Stimulated activated CD8-positive, alpha-beta memory T cell treated with anti-CD3 and anti-CD28 coated beads, Interleukin-7, amount 100 ng/mL, for 4 hours (primary cell): ENCODE results near the gene PKHD1.
"Not testable (repeated sequence)": the region's sequence is repeated elsewhere in the genome, so short reads cannot be mapped to it uniquely, and the experiment has no call there.

Experiments
- DNase-seq, 2 donors: peaks; one replicate each; pipeline ENCODE4 v3.0.0-alpha.2; 2020; ENCODE audit warnings: low read depth in 2 of 2

Gene PKHD1

DNA sequence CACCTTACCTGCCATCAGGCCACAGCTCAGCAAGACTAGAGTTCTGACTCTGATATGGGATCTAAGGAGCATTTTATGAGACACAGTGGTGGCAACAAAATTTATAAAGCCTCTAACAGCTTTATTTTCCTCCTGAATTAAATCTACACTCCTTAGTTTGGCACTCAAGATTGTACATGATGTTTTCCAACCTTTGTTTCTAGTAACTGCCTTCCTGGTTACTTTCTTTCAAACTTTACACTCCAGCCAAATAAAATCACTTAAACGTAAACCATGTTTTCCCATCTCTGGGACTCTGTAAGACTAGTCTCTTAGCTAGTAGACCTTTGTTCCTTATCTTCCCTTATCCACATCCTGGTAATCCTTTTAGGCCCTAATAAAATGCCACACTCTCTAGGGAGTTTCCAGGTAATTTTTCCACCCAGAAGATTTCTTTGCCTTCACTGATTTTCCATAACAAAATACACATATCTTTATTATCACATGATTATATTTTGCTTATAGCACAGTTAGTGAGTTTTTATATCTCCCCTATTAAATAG, 92.1 kb downstream of the PKHD1 start:
- DNase-seq, result no peak

DNA sequence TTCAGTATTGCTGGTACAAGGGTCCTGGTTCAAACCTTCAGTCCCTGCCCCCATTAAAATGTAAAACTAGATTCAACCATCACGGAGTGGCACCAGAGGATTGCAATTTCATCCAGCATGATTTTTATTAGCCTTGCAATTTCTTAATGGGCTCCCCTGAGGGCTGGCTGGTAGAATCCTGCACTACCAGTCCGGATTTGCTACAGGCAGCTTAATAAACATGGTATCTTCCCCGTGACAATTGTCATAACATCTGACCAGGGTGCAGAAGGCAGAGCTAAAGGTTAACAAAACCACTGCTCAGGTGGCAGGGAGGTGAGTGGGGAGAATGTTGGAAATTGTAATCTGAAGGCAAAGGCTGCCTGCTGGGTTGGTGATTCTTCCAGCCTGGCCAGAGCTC, 94.5 kb downstream of the PKHD1 start:
- no peak for DNase-seq

DNA sequence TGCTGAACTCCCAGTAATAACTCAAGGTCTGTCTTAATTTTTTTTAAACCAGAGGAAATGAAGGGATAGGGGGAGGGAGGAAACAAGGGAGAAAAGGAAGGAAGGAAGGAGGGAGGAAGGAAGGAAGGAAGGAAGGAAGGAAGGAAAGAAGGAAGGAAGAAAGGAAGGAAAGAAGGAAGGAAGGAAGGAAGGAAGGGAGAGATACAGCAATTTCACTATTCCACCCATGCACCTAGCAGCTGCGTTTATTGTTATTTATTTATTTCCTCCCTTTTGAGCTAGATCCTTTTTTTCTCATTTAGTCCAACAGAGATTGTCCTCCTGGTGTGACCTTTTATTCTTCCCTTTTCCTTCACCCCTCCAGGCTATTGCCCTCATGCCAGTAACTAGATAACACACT, 97.6 kb downstream of the PKHD1 start:
- no peak for DNase-seq

DNA sequence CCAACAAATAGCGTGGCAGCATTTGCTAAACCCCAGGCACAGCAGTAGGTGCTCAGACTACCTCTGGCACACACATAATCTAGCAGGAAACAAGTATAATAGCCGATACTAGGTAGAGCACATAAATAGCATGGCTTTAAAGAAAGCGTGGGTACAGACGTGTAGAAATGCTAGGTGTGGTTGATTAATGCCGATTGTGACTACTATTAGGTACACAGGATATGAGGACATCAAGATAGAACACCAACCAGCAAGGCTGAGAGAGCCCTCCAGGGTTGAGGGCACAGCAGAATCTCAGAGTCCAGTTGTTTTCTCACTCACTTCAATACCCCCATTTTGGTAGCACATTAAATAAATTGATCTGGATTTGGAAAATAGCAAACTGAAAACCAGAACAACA, 100.5 kb downstream of the PKHD1 start:
- no peak for DNase-seq

DNA sequence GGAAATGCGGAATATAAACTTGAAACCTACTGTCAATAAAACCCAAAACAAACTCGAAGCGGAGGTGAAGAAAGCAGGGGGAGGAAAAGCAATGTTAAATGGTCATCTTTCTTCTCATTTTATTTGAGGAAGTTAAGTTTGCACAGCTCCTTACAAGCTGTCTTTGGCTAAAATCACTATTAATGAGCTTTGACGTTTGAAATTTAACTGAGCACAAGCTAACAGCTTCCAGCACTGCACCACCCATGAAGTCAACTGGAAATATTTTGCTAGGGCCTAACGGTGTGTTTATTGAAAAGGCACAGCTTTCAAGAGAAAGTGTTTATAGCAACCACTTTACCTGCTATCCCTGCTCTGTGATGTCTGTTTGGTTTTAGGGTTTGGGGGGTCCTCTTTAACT, 103.8 kb downstream of the PKHD1 start:
- no peak for DNase-seq

DNA sequence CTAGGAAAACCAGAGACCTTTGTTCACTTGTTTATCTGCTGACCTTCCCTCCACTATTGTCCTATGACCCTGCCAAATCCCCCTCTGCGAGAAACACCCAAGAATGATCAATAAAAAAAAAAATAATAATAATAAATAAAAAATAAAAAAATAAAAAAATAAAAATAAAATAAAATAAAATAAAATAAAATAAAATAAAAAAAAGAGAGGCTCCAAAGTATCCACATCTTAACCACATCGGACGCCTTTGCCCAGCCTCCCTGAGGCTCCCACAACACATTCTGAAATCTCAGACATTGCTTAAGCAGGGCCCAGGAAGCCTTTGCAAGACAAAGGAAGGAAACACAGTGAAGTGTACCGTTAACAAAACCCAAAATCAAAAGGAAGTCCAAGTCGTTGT, 104.7 kb downstream of the PKHD1 start:
- not testable (repeated sequence) for DNase-seq

DNA sequence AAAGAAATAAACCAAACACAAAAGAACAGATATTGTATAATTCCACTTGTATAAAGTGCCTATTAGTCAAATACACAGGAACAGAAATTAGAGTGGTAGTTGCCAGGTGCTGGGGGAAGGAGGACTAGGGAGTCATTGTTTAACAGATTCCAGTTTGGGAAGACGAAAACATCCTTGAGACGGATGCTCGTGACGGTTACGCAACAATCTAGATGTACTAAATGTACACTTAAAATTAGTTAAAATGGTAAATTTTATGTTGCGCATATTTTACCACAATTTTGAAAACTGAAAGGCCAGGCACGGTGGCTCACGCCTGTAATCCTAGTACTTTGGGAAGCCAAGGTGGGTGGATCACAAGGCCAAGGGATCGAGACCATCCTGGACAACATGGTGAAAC, 111.0 kb downstream of the PKHD1 start:
- no peak for DNase-seq

DNA sequence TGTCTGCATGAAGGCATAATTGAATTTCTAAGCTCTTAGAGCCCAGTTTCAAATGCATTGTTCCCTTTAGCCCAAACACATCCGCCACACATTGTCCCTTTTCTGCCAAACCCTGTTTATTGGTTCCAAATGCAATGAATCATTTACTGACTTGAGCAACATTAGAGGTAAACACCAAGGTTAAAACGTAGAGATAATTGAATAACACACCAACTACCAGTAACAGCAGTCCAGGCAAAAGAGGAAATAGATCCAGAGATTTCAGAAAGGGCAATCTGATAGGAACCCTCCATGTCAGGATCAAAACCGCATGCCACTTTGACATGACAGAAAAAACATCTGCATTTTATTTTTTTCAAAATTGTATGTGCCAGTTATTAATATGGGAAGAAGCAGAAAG, 114.8 kb downstream of the PKHD1 start:
- no peak for DNase-seq

DNA sequence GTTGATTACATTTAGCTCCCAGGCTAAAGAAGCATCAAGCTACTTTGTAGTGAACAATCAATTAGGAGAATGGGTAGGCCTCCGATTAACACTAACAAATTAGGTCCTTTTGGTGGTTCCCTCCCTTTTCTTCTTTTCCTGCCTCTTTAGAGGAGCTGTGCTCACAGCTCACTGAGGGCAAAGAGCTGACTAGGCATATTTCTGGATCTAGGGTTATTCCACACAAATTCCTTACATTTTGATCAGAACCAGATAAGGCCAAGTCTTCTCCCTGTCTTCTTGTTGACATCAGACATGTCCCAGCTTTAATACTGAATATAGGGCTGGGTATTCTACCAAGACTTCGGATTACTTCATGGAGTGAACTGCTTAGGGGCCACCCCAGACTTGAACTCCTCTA, 119.1 kb downstream of the PKHD1 start:
- DNase-seq, result no peak

DNA sequence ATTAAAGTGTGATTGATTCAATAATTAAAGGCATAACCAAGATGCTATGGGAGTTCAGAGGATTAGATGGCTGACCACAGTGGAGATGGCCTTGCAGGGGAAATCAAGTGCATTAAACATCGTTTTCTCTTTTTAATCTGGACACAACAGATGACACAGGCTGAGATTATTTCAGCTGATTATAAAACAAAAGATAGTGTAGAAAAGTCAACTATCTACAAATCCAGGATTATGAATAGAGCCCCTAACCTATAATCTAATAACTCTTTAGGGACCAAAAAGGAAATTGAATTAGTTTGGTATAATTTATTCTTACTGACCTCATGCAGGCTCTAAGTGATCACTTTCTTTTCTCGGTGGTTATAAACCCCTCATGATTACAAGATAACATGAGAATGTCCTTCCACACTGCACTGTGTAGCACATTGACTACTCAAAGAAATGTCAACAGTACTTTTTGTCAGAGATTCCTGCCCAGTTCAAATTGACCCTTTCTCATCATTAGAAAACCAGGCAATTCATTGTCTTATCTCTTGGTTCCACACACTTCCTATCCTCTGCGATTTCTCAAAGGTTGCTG, 122.1 kb downstream of the PKHD1 start:
- DNase-seq, result no peak

DNA sequence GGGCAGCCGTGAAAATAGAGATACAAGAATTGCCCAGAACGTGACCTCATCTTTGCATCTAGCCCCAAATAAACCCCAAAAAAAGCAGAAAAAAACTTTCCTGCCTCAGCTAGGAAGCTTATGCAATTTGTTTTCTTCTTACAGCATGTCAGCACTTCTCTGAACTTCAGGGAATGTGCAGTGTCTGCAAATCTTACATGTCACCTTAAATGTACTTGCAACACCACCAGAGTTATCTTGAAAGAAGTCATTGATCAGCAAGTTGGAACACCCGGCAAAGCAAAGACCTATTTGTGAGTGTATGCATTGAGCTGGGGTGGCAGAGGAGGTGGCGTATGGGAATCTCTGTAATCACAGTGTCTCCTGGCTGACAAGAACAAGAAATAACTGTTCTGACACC, 123.4 kb downstream of the PKHD1 start:
- no peak for DNase-seq

DNA sequence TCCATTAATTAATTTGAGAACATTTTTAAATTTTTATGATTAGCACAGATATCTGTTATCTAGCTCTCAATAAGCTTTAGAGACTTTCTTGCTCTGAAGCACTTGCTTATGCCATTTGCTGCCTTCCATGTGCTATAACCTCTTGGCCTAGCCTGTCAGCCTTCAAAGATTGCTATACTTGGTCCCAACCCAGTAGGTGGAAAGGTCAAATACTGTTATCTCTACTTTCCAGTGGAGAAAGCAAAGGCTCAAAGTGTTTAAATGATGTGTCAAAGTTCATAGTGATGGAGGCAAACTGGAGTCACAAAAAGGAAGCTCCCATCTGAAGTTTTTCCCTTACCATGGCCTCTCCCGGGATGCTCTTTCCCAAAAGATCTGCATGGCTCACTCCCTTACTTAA, 125.1 kb downstream of the PKHD1 start:
- DNase-seq, result no peak

DNA sequence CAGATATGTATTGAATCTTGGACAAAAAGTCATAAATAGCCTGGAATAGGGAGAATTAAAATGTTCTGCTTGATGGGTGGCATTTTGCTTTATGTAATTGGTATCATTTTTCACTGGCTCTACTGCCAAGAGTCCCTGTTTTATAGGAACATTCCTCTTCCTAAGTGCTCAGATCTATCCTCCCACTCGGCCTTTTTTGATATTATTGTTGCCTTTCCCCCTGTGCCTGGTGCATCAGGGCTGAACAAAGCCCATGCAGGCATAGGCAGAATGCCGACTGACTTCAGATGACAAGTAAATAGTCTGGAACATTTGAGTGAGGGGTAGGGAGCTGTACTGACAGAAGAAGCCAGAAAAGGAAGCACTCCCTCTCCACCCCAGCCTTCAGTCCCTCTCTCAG, 127.0 kb downstream of the PKHD1 start:
- no peak for DNase-seq

DNA sequence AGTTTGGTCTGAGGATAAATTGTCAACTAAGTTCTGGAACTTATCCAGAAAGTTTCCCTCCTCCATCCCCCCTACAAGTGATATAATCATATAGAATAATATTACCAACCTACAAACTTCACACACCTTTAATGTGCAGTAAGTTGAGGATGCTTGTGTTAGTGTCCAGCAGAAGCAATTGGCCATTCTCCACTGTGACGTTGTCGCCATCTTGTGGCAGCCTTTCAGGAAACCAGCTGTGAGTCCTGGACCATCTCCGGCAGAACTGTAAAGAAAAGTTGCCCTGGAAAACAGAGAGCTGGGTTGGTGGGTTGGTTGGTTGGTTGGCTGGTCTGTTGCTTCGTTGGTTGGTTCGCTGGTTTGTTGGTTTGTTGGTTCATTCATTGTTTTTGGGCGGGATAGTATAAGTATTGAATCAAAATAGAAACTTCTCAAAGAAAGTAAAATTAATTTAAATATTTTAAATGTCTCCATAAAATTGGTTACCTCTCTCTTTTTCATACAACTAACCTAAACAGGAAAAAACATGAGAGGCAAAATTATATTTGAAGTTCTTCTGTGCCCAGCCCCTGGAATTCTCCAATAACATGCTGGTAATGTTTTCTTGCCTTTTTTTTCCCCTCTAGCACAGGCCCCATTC, 127.5 kb downstream of the PKHD1 start:
- DNase-seq, result no peak

DNA sequence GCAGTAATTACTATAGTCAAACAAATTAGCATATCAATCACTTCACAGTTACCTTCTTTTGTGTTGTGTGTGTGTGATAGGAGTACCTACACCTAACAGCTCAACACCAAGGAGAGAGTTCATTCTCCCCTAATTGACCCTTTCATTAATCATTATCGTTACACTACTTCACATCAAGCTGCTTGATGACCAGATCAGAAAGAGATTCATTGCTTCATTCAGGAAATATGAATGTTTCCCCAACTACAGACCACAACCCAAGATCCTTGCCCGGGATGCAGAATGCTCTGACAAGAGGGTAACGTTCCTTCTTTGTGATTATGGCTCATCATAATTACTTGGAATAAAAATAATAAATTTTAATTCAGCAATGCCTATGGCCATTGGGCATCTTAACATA, 132.7 kb downstream of the PKHD1 start:
- DNase-seq, result no peak

DNA sequence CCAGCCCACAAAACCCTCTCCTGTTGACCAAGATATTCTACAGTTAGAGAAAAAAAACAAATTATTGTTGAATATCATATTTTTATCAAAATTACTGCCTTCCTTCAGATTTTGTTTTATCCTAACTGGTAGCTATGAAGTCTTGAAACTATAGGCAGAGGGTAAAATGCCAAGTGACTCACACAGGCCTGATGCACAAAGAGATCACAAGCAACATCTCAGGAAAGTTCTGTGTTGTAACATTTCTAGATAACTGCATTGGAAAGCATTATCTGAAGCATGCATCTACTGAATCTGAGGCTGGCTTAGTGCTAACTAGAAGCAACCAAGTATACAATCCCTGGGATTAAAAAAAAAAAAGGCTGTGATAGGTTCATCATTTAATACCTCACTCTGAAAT, 134.2 kb downstream of the PKHD1 start:
- no peak for DNase-seq

DNA sequence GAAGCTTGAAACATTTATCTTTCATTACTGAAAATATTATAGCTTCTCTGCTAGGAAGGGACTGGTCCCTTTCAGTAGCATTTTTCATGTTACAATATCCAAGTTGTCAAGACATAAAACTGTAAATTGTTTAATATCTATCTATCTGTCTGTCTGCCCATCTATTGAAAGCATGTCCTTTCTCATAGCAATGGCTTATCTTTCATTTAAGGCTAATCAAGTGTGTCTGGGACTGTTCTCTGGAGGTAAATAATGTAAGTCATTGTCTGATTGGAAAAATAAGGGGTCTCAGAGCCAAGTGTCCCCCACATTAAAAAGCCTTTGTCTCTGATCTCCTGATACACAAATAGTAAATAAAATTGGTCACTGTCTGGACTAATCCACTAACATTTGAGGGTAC, 135.5 kb downstream of the PKHD1 start:
- DNase-seq, result no peak

DNA sequence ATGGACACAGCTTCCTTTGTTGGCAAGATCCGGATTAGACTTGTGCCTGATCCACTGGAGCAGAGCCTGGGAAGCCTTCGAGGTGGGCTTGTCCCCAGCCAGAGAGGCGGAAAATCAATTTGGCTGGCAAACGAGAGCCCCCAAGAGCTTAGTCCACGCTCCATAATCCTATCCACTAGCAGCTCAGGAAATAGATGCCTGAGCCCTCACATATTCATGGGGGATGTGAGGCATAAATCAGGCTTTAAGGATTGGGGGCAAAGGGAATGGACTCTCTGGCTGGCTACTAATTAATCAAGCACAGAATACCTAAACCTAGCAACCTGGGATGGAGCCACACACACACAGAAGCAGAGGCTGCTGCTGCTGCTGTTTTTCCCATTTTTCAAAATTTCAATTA, 137.9 kb downstream of the PKHD1 start:
- no peak for DNase-seq

DNA sequence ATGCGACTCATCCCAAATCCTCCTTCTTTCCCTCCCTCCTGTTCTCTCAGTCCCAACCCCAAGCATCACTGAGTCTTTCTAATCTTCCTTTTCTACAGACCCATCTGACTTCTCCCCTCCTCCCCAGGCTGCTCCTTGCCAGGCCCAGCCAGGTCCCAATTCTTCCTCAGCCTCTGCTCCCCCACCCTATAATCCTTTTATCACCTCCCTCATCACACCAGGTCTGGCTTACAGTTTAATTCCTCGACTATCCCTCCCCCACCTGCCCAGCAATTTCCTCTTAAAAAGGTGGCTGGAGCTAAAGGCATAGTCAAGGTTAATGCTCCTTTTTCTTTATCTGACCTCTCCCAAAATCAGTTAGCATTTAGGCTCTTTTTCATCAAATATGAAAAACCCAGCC, 147.7 kb downstream of the PKHD1 start:
- not testable (repeated sequence) for DNase-seq

DNA sequence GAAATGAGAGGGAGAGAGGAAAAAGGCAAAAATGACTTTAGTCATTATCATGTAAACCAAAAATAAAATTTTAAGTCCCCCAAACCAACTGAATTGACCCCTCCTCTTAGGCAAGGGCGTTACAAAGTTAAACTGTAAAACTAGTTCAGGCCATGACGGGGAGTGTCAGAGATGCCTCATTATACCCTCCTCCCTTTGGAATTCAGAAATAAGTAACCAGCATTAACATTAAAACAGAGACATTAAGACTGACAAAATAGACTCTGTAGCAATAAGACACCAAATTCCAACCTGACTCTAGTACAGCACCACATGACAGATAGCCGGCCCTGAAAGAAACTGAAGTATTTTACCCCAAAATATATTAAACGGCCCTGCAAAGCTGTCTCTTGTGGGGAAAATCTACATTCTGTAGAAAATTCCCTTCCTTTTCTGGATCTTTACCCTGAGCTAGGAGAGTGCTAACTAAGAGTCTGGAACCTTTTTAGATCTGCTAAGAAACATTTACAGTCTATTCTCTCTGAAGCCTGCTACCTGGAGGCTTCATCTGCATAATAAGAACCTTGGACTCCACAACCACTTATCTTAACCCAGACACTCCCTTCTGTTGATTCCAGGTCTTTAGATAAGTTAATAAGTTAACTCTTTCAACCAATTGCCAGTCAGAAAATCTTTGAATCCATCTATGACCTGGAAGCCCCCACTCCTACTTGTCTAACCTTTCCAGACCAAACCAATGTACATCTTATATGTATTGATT, 150.7 kb downstream of the PKHD1 start:
- DNase-seq, result no peak

DNA sequence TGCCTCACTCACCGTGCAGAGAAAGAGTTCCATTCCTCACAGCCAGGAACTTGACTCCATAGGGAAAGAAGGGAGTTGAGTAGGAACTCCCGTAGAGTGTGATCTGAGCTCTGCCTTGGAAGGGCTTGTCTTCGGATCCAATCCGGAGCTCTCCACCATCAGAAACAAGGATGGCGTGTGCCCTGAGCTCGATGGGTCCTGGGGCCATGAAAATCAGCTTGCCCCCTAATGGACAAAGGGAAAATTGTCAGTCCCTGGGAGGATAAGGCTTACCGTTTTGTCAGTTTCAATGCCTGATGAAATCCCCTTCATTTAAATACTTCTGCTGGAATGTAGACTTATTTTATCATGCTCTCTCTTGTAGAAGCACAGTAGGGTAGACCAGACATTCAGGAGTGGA, 153.3 kb downstream of the PKHD1 start:
- no peak for DNase-seq

DNA sequence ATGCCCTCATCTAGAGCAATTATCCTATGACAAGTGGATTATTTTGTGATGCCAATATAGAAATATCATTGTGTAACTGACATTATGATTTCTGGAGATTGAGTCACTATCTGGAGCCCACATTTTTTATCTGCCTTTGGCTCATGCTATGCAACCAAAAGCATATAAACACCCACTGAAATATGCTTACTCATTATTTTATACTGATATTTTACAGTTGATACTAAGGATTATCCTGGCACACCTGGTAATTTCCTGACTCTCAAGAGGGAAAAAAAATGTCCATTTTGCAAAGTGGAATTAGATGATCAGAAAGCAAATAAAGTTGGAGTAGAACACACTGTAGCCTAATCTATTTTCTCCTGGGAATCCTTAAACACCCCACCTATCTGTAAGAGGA, 154.5 kb downstream of the PKHD1 start:
- DNase-seq, result no peak

DNA sequence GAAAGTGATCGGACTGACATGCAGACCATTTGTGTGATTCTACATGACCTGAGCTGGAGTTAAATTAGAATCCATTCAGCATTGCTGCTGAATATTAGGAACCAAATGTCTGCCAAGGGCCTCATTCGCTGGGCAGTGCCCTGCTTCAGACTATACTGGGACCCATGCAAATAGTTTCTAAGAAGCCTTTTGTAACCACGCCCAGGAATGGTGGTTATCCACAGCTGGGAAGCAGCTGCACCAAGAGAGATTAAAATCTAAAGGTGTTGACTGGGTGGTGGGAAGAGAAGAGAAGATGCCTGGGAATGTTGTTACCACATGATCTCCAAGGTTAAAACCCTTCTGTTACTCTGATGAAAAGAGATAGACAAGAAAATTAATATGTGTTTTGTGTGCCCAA, 156.8 kb downstream of the PKHD1 start:
- no peak for DNase-seq
